ENCODE data around the gene CDH18. TPM values are rescaled to one million over a fixed set of nuclear protein-coding genes. Genes with fewer than 3 reads are reported as not detected.

Gene CDH18
- total RNA-seq, 2 donors from 2014 or later, result 0.78 to 2.0 TPM

DNA sequence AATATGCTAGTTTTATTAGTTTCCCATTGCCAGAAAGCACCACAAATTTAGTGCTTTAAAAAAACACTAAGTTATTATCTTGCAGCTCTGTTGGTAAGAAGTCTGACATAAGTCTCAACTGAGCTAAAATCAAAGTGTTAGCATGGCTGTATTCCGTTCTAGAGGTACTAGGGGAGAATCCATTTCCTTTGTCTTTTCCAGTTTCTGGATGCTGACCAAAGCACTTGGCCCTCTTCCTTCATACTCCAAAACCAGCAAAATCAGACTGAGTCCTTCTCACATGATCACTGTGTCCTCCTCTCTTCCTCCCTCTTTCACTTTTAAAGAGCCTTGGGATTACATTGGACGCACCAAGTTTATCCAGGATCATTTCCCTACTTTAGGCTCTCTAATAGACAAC, 9.5 kb downstream of the CDH18 start:
- intact Hi-C loops (cut with DNase I), result no loop called here
- TF ChIP-seq, protein P1, sequence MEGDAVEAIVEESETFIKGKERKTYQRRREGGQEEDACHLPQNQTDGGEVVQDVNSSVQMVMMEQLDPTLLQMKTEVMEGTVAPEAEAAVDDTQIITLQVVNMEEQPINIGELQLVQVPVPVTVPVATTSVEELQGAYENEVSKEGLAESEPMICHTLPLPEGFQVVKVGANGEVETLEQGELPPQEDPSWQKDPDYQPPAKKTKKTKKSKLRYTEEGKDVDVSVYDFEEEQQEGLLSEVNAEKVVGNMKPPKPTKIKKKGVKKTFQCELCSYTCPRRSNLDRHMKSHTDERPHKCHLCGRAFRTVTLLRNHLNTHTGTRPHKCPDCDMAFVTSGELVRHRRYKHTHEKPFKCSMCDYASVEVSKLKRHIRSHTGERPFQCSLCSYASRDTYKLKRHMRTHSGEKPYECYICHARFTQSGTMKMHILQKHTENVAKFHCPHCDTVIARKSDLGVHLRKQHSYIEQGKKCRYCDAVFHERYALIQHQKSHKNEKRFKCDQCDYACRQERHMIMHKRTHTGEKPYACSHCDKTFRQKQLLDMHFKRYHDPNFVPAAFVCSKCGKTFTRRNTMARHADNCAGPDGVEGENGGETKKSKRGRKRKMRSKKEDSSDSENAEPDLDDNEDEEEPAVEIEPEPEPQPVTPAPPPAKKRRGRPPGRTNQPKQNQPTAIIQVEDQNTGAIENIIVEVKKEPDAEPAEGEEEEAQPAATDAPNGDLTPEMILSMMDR (IDR thresholded peaks at IDR 0.05), result no peak
- TF ChIP-seq POLR2A (IDR thresholded peaks at IDR 0.05), result no peak
- no peak for ATAC-seq
- Histone ChIP-seq H3K36me3 (replicated peaks in 1 of 2; ENCODE audit: insufficient read depth in 1 of 2, low read depth in 2 of 2) (no peaks in the 10 kb centered on the region), H3K4me3 (no peak overlapping the region), H3K9me3 (no peaks in the 10 kb centered on the region), H3K27ac (no peak overlapping the region), H3K27me3 (no peaks in the 10 kb centered on the region), H3K4me1 (peaks cover 15% of the 10 kb centered on the region)
- no peak for DNase-seq
- WGBS, 2 donors, result 67 to 89% methylated on average over 2 of the region's 2 CpGs

DNA sequence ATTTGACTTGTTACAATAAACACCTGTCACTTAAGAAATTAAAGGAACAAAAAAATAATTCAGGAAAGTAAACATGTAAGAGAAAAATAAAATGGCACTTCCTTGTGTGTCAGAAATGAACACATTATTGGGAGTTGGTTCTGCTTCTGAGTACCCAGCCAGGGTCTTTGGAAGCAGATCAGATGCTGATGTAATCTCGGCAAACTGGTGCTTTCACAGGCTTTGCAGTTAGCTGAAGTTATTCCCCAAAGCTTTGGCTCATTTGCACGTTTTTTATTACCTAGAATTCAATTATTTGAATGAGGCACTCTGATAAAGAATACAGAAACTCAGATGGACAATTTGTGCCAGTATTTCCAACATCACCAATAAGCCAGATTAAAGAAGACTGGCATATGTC, 10.9 kb downstream of the CDH18 start:
- ATAC-seq, result peak; percentile 42
- intact Hi-C loops (cut with DNase I), result no loop called here
- WGBS, 2 donors, result 33 to 38% methylated on average over 2 of the region's 2 CpGs
- TF ChIP-seq POLR2A (IDR thresholded peaks at IDR 0.05), result no peak
- TF ChIP-seq, protein P1 (IDR thresholded peaks at IDR 0.05), result no peak
- Histone ChIP-seq H3K4me1 (peaks cover 15% of the 10 kb centered on the region), H3K9me3 (no peaks in the 10 kb centered on the region), H3K27me3 (no peaks in the 10 kb centered on the region), H3K36me3 (replicated peaks in 1 of 2; ENCODE audit: insufficient read depth in 1 of 2, low read depth in 2 of 2) (no peaks in the 10 kb centered on the region), H3K27ac (no peak overlapping the region), H3K4me3 (no peak overlapping the region)
- no peak for DNase-seq

DNA sequence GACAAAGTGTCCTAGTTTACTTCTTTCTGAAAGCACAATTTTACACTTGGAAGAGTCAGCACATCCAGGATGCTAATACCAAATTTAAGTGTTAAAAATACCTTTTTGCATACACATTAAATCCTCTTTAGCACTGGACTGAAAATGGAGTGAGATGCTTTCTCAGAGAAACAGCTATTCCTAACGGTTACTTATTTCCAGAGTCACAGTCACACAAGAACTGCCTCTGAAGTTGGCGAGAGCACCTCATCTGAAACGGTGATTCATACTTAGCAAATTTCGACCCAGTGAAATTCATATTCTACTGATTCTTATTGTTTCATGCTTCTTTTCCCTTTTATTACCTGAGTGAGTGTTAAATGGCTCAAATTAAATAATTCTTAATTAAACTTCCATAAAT, 12.2 kb downstream of the CDH18 start:
- Histone ChIP-seq H3K4me1 (peaks cover 15% of the 10 kb centered on the region), H3K36me3 (replicated peaks in 1 of 2; ENCODE audit: insufficient read depth in 1 of 2, low read depth in 2 of 2) (no peaks in the 10 kb centered on the region), H3K27ac (peak overlapping the region in 1 of 4 donors; percentile 32), H3K4me3 (no peak overlapping the region), H3K9me3 (no peaks in the 10 kb centered on the region), H3K27me3 (no peaks in the 10 kb centered on the region)
- intact Hi-C loops (cut with DNase I), result no loop called here
- TF ChIP-seq, protein P1 (IDR thresholded peaks at IDR 0.05), result no peak
- DNase-seq (peak in 1 of 4 donors; percentile 11), ATAC-seq (peak; percentile 63)
- WGBS, 2 donors, result 17 to 21% methylated on average over 4 of the region's 4 CpGs

- no peaks in the 10 kb centered on the region for H3K27me3 ChIP-seq
- H3K4me3 ChIP-seq, result no peak overlapping the region
- H3K9me3 ChIP-seq, result no peaks in the 10 kb centered on the region
- no peak overlapping the region for H3K27ac ChIP-seq
- TF ChIP-seq, protein P1 (IDR thresholded peaks at IDR 0.05), result no peak
- intact Hi-C loops (cut with DNase I), result no loop called here
- H3K36me3 ChIP-seq (replicated peaks in 1 of 2; ENCODE audit: insufficient read depth in 1 of 2, low read depth in 2 of 2), result no peaks in the 10 kb centered on the region
- no peaks in the 10 kb centered on the region for H3K4me1 ChIP-seq
- WGBS, 2 donors, result 69 to 70% methylated on average over 11 of the region's 11 CpGs
- no peak for ATAC-seq
- no peak for DNase-seq
These were observed 27.5 kb downstream of the CDH18 start for GRCh38 chr5:19960451-19960850.

GRCh38 chr5:19959830-19960384, 28.1 kb downstream of the CDH18 start:
- Histone ChIP-seq H3K4me3 (no peak overlapping the region), H3K4me1 (no peaks in the 10 kb centered on the region), H3K27ac (no peak overlapping the region), H3K9me3 (no peaks in the 10 kb centered on the region), H3K36me3 (replicated peaks in 1 of 2; ENCODE audit: insufficient read depth in 1 of 2, low read depth in 2 of 2) (no peaks in the 10 kb centered on the region), H3K27me3 (no peaks in the 10 kb centered on the region)
- ATAC-seq (no peak), DNase-seq (no peak)
- WGBS, 2 donors, result 43 to 49% methylated on average over 2 of the region's 2 CpGs
- no peak for TF ChIP-seq POLR2A (IDR thresholded peaks at IDR 0.05)
- TF ChIP-seq, protein P1 (IDR thresholded peaks at IDR 0.05), result no peak
- intact Hi-C loops (cut with DNase I), result no loop called here

Measured in body of pancreas (tissue), 4 donors.